Measurements from ENCODE around the gene MORN5.
"Not testable (repeated sequence)": the region's sequence is repeated elsewhere in the genome, so short reads cannot be mapped to it uniquely, and the experiment has no call there.

MORN5 gene

DNA sequence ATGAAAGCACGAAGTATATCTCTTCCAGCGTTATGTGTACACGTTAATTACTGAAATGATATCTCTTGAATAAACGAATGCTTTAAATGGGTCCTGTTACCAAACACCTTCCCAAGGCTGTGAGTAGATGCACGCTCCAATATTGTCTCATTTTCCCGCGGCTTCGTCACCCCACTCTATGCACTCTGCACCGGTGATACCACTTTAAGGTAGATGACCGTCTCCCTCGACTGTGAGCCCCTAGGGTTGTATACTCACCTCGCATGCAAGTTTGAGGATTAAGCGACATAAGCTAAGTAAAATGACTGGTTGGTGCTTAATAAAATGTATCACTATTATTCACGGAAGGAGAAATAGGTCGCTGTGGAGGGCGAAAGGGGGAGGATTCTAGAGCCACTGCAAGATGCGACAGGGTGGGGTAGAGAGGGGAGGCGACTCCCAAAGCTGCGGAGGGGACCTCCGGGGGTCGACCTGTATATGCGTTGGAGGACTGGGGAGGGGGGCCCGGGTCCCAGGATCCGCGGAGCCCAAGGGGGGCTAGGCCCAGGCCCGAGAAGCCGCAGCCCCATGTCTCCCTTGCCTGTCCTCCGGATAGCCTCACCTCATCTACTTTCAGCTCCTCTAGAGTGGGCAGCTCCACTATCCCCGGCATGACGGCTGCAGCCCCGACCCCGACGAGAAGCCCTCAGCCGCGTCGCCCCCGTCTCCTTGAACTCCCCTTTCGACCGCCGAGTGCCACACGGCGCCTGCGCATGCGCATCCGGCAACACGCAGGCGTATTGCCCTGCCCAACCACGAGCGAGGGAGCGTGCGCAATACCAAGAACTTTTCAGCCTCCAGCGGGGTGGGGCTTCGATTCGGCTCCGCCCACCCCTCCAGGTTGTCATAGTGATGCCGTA lies at the start of gene MORN5, which contains the start of gene NDUFA8:
TSS of gene MORN5 (plus strand) at position 883 of the 899 bp plus-strand sequence. CDS start 65 bp downstream, outside the sequence.
TSS of gene NDUFA8 (minus strand) at position 754 of the 899 bp plus-strand sequence. CDS start at position 652, 102 bp downstream.
- DNase-seq, result peak; percentile 96

DNA sequence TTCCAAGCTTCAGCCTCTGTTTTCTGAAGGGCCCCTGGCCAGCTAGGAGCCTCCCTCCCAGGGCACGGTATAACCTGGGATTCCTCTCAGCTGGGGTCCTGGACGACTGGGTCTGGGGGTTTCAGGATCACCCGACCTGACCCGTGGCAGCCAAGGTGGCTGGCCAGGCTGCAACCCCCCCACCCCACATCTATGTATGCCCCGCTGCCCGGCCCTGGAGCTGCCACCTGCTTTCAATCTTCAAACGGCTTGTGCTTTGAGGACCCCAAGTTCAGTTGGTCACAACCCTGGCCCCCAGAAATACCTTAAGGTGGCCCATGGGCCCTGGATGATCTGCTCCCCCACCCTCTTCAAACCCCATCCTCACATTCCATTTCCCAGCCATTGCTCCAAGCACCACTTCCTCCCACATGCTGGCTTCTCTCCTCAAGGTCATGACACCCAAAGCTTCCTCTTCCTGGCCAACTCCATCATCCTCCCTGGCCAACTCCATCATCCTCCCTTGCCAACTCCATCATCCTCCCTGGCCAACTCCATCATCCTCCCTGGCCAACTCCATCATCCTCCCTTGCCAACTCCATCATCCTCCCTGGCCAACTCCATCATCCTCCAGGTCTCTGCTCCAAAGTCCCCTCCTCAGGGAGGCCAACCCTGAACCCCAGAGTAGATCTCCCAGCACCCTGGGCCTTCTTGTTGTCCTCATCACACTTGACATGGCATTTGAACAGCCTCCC lies 49.4 kb upstream of the MORN5 start:
- no peak for DNase-seq

DNA sequence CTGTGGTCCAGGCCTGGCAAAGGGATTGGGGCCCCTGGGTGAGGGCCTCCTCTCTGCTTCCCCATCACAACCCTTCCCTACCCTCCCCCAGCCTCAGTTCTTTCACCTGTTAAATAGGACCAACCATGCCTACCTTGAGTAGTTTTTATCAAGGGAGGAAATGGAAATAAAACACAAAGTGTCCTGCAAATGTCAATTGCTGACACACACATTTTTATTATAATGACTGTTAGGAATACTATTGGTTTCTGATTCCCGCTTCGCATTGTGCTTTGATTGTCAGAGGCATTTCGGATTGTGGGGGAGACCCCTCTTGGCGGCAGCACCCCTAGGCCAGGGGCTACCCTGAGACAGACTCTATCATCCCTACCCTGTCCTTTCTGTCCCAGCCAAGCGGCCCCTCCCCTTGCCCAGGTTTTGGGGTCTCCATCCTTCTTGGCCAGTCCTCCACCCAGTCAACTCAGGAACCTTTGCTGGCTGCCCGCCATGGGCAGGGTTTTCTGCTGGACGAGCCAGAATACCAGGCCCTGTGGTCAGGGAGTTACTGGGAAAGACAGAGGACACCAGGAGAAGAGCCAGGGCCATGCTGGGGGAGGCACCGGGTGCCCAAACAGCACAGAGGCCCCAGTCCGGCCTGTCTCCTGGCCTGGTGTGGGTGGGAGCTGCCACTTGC lies 48.2 kb upstream of the MORN5 start:
- no peak for DNase-seq

DNA sequence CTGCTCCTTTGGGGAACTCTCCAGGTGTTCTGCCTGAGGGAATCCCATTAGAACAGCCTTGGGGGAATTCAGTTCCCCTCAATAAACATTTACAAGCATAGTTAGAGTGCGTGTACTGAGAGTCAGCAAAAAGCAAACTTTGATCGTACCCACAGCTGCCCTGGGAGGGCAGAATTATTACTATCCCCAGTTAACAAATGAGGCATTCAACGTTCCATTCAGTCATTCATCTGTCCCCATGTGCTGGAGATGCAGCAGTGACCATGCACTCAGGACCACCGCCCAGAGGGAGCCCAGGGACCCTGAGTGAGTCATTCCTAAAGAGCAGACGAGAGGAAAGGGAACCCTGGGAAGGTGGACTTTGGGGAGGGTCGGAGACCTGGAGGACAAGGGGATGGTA lies 47.5 kb upstream of the MORN5 start:
- DNase-seq, result no peak

DNA sequence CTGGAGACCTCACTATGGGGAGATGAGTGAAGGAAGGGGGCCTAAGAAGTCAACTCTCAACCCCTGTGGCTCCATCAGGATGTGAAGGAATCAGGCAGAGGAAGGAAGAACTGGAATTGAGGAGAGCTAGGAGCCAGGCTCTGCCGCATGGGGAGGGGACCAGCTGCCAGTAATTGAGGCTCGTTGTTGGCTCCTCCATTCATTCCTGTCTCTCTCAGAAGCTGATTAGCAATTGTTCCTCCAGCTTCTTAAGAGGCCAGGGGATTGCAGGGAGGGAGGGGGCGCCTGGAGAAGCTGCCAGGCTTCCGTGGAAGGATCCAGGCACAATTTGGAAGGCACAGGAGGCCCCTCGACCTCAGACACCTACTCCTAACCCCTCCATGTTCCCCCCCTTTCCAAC lies 46.1 kb upstream of the MORN5 start:
- DNase-seq, result no peak

DNA sequence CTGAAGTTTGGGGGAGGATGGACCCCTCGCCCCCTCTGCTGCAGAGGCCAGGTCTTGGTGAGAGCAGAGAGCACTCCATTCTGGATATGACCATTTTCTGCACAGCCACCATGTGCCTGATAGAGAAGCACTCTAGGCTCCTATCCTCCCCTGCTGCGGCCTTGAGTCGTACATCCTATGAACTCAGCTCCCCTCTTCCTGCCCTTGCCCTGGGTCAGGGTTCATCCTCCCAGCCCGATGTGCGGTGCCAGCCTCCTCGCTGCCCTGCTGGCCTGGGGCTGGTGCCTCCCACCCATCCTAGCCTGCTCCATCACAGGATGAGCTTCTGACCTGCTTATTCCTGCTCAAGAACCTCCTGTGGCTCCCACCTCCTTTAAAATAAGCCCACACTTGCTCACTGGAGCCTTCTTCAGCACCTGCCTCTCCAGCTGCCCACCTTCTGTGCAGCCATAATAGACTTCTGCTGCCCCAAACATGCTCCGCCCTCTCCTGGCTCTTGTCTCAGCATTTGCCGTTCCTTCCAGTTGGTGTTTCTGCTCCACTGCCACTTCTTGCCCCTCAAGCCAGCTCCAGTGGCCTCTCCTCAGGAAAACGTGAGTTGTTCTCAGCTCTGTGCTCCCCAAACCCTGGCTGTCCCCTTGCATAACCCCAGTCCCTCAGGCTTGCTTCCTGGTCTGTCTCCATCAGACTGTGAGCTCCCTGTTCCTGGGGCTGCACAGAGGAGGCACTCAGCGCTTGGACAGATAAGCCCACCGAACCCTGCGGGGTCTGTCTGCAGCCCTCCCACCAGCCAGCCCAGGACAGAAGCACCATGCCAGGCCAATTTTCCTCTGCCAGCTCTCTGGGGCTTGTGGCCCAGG lies 44.3 kb upstream of the MORN5 start:
- DNase-seq, result no peak

DNA sequence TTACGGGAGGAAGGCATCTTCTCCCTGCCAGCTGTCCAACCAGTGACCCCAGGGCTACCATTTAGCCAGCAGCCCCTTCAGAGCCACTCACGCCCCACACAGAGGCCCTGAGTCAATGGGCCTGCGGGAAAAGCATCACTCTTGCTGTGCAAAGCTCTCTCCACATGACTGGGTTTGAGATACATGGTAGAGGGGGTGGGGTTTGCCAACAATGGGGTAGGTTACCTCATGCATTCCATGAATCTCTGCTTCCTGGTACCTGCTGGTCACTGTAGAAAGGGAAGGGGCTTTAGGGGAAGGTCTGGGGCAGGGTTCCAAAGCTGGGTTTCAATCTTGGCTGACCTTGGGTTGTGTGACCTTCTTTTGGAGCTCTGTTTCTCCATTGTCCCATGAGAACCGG lies 43.7 kb upstream of the MORN5 start:
- no peak for DNase-seq

DNA sequence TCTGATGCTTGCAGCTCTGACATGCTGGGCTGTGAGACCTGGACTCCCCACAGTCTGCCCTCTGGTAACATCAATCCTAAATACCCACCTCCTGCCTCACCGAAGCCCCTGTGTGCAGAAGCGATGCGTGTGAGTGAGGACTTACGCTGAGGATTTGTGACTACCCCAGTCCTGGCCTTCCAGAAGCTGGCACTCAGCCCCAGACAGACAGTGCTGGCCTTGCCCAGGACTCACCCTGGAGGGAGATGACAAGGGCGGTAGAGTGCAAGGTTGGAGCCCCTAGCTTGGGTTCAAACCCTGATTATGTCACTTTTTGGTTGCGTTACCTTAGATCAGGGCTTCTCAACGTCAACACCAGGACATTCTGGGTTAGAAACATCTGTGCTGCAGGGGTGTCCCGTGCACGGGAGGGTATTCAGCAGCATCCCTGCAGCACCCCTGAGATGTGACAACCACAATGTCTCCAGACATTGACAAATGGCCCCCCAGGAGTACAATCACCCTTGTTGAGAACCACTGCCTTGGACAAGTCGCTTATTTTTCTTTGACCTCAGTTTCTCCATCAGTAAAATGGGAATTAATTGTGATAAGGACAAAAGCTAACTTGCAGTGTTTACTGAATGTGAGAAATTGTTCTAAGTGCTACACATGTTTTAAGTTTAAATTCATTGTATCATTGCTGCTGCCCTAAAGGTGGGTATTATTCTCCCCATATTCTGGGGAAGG lies 43.1 kb upstream of the MORN5 start:
- no peak for DNase-seq

DNA sequence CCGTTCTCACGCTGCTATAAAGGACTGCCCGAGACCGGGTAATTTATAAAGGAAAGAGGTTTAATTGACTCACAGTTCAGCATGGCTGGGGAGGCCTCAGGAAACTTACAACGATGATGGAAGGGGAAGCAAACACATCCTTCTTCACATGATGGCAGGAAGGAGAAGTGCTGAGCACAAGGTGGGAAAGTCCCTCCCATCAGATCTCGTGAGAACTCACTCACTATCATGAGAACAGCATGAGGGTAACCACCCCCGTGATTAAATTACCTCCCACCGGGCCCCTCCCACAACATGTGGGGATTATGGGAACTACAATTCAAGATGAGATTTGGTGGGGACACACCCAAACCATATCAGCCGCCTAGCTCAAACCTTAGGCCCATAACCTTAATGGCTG lies 42.5 kb upstream of the MORN5 start:
- DNase-seq, result not testable (repeated sequence)

DNA sequence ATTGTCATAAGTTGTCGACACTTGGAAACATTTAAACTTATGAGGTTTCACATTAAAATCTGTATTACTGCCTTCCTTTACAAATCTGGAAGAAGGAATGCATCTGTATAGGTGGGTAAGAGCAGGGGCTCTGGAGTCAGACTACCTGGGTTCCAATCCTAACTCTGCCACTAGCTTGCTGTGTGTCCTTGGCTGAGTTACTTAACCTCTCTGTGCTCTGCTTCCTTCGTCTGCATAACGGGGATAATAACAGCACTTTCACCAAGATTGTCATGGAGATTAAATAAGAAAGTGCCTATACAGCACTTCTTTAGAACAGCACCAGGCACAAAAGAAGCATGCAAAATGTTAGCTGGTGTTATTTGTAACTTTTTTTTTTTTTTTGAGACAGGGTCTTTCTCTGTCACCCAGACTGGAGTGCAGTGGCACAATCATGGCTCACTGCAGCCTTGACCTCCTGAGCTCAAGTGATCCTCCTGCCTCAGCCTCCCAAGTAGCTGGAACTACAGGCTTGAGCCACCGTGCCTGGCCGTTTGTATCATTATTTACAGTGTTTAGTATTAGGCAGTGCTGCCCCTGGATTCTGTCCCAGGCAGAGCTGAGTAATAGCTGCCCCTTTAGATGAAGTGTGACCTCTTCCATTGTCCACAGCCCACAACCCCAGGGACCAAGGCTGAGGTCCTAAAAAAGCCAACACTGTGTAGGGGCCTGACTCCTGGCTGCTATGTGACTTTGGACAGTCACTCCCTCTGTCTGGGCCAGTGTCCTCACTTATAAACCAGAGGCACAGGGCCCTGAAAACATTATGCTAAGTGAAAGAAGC lies 41.2 kb upstream of the MORN5 start:
- no peak for DNase-seq

DNA sequence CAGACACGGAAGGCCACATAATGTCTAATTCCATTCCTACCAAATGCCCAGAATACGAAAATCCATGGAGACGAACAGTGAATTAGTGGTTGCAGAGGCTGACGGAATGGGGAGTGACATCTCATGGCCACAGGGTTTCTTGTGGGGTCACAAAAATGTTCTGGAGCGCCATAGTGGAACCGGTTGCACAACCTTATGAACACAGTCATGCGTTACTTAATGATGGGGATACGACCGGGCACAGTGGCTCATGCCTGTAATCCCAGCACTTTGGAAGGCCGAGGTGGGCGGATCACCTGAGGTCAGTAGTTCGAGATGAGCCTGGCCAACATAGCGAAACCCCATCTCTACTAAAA lies 40.6 kb upstream of the MORN5 start:
- DNase-seq, result no peak

DNA sequence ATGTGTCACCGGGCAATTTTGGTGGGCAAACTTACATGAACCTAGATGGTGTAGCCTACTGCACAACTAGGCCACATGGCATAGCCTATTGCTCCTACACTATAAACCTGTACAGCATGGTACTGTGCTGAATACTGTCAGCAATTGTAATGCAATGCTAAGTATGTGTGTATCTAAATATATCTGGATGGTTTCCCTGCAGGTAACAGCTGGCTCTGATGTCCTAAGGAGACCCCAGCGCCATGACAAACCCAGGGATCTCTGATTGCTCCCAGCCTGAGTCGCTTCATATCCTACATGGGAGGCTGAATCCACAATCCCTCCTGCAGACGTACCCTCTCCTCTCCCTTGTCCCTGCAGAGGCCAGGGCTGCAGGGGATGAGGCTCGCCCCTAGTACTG lies 40.0 kb upstream of the MORN5 start:
- no peak for DNase-seq

DNA sequence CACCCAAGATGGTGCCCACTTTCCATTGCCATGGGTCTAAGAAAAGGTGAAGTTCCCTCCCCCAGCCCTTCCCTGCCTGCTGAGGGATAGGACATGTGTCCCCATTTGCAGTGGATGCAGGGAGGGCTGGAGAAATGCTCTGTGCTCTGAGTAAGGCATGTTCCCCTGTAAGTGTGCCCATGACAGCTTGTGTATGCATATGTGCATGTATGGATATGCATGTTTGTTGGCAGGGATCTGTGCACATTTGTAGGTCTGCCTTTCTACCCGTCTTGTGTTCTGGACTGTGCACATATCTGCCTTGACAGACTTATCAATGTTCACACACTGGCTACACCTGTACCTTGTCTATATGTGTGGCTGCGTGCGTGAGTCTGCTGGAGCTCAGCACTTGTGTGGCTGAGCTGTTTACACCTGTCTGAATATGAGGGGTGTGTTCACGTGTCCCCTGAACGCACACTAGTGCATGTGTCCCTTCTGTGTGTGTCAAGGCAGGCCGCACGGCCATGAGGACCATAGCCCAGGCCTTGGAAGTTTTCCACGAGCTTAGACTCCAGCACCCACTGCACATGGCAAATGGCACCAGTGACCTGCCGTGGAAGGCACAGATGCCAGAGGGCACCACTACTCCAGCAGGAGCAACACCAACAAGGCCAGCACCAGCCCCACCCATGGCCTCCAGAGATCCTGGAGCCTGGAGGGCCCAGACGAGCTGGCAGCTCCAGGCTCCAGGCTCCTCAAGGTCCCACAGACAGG lies 39.2 kb upstream of the MORN5 start:
- DNase-seq, result no peak

DNA sequence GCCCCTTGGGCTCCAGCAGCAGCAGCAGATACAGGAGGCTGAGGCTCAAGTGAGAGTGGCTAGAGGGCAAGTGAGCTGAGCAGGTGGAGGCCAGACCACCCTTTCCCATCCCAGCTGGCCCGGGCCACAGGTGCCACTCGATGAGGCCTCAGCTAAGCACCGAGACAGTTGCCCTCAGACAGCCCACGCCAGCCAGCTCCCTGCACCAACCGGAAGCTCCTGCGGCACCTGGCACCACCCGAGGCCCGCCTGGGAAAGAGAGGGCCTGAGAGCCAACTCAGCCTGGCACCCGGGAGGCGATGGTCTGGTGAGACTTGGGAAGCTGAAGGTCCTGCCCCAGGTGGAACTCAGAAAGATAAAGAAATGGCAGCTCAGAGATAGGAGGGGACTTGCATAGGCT lies 38.3 kb upstream of the MORN5 start:
- no peak for DNase-seq

DNA sequence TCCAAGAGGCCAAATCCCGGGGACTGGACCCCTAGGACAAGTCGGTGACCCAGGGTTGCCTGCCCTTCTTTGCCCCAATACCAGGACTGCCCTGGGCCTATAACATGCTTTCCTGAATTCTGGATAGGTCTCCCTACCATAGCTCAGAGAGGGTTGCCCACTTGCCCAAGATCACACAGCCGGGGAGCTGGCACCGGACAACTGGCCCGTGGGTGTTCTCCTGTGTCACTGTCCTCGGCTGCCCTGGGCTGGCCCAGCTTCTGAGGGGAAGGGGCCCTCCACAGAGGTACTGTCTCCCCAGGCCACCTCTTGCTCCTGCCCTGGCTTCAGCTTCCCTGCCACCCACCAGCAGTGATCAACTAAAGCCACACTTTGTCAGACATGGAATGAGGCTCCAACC lies 37.8 kb upstream of the MORN5 start:
- no peak for DNase-seq

DNA sequence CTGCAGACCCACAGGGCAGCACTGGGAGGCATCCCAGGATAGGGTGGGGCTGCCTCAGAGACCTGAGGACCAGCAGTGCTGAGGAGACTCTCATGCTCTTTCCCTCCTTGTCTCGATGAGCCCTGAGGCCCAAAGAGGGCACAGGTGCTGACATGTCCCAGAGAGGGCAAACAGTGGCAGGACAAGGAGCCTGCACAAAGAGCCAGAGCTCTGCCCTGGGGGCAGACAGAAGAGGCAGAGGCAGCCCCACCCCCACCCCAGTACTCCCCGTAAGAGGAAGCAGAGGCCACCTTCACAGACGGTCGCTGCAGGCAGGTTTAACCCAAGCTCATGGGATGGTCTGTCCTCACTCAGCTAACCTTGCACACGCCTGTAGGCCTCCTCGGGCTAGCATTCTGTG lies 37.2 kb upstream of the MORN5 start:
- no peak for DNase-seq

DNA sequence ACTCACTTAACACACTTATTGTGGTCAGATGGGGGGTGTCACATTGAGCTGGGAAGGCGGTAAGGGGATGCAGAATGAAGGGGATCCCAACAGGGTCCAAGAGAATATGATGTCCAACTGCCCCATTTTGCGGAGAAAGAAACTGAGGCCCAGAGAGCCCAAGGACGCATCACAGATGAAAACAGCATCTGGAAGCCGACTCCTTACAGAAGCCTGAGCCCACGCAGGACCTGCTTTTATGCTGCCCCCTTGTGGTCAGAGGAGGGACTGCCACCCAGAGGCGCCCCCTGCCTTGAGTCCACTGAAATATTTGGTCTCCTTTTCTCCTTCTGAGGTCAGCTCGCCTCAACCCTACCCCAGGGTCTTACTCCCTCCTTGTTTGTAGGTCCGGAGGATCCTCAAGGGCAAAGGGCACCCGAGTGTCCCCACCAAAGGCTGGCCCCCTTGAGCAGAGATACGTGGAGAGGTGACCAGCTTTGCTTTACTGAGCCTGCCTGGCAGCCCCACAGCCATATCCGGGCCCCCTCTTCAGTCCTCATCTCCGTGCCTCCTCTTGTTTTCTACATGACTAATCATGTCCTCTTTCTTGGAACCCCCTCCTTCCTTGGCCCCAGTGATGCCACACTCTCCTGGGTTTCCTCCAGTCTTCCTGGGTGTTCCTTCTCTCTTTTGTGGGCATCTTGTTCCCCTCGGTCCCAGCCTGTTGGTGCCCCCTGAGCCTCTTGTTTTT lies 36.6 kb upstream of the MORN5 start:
- peak; percentile 59 for DNase-seq

DNA sequence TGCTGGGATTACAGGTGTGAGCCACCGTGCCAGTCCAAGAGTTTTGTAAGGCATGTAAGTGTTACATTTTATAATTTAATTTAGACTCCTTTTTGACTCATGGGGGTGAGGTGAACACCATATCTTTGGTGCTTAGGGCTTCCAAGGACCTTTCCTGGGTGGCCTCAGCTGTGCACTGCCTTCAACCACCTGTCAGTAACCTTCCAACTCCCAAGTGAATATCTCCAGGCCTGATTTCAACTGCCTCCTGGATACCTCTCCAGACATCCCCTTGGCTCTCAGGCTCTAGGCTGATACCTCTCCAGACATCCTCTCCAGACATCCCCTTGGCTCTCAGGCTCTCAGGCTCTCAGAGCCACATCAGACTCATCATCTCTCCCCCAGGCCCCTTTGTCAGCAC lies 35.7 kb upstream of the MORN5 start:
- DNase-seq, result no peak

DNA sequence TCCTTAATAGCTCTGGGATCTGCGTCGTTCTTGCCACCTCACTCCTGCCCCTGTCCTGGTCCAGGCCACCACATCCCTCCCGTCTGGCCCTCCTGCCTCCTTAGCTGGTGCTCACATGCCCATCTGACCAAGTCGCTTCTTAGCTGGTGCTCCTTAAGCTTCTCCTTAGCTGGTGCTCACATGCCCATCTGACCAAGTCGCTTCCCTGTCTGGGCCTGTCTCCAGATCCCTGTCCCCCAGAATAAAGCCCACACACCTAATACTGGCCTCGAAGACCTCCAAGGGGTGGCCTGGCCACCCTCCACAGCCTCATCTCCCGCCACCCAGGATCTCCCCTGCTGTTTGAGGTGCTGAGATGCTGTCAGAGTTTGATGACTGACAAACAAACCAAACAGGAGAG lies 35.2 kb upstream of the MORN5 start:
- DNase-seq, result no peak

DNA sequence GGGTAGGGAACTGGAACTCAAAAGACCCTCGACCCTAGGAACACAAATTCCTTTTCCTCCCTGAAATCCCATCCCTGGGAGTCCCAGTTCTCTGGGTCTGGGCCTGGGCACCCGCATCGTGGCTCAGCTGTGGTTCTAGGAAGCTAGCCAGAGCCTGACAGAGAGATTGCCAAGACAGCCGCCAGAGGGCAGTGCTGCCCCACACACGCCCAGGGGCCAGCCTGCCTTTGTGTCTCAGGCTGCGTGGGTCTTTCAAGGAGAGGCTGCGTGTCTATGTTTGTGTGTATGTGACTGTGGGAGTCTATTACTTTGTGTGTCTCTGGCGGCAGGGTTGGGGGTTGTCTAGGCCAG lies 34.6 kb upstream of the MORN5 start:
- DNase-seq, result peak; percentile 54

All from NCI-H1436 (cell line).